Stomach (tissue), 9 donors: ENCODE measurements around the gene DENND5A. TPM values are rescaled to one million over a fixed set of nuclear protein-coding genes. Genes with fewer than 3 reads are reported as not detected.
A peak's percentile ranks its signal among the peaks of the same experiment; 100 is the strongest.

Source experiments
- DNase-seq, 2 donors: peaks; one replicate each; pipeline versions ENCODE4 v3.0.0 to v3.0.0-alpha.2; 2013 to 2019
- H3K27ac ChIP-seq, 5 donors: fragments of 200-600 bp in 4 of 5; sonication (generic) in 4 of 5; one replicate each; pipeline ENCODE4 v1.5.1; 2013 to 2019; ENCODE audit warnings: mild to moderate bottlenecking in 1 of 5, moderate library complexity in 1 of 5
- H3K27me3 ChIP-seq, 3 donors: fragments of 200-600 bp; sonication (generic); one replicate each; pipeline ENCODE4 v1.5.1; 2017 to 2019; ENCODE audit warnings: mixed run types in 1 of 3
- H3K36me3 ChIP-seq, 4 donors: fragments of 200-600 bp; sonication (generic); 1 replicate in 3 of 4; 2 replicates in 1 of 4; pipeline ENCODE4 v1.5.1; 2016 to 2019
- H3K4me1 ChIP-seq, 4 donors: fragments of 200-600 bp; sonication (generic); one replicate each; pipeline ENCODE4 v1.5.1; 2016 to 2019
- H3K4me3 ChIP-seq, 4 donors: fragments of 200-600 bp; sonication (generic) in 3 of 4; one replicate each; pipeline ENCODE4 v1.5.1; 2016 to 2019; ENCODE audit warnings: mild to moderate bottlenecking in 1 of 4
- H3K9me3 ChIP-seq, 4 donors: fragments of 200-600 bp; sonication (generic); one replicate each; pipeline ENCODE4 v1.5.1; 2016 to 2019
- EP300 ChIP-seq: sonication (generic); formaldehyde crosslinking; IDR thresholded peaks from one replicate; pipeline ENCODE4 v1.6.1; 2017; ENCODE audit warnings: antibody characterized with exemption
- POLR2A ChIP-seq, 4 donors: fragments of 450-650 bp; IDR thresholded peaks; one replicate each; pipeline ENCODE4 v1.6.1; 2016; ENCODE audit warnings: antibody characterized with exemption in 4 of 4, control low read depth in 2 of 4, mild to moderate bottlenecking in 1 of 4, moderate library complexity in 1 of 4
- POLR2AphosphoS5 ChIP-seq, 3 donors: sonication (generic); formaldehyde crosslinking; IDR thresholded peaks; one replicate each; pipeline ENCODE4 v1.6.1; 2016; ENCODE audit warnings: antibody characterized with exemption in 3 of 3
- WGBS, 5 donors: extraction: QIAGEN DNeasy Blood & Tissue Kit in 3 of 5; methylation state at CpG; one replicate each; pipeline versions ENCODE4 v1.1.5 to v1.1.7; 2013 to 2018; 5-methylcytosine and 5-hydroxymethylcytosine counted together
- intact Hi-C: fragments of 100-400 bp; cut with DNase I; formaldehyde crosslinking; loops from one replicate; pipeline ENCODE4 v1.15.1; 2023; ENCODE audit warnings: low total_unique reads
- polyA plus RNA-seq, 3 donors: library from polyadenylated mRNA; stranded (reverse); fragments of 200-250 nt; gene quantifications; one replicate each; pipeline ENCODE4 v1.2.3, GENCODE V29; 2013
- total RNA-seq, 5 donors: library from RNA; depleted of rRNA; stranded (reverse); fragments of >200 nt; gene quantifications; one replicate each; pipeline versions ENCODE4 v1.1.0 to v1.2.3, GENCODE V29; 2014 to 2016
- TF ChIP-seq, protein P1 (sequence below), 7 experiments: fragments of 450-650 bp in 4 of 7; fragments of 200-600 bp in 3 of 7; sonication (generic) in 3 of 7; IDR thresholded peaks; one replicate each; pipeline ENCODE4 v1.5.1; 2016 to 2019; ENCODE audit warnings: antibody characterized with exemption in 7 of 7, control low read depth in 2 of 7, mild to moderate bottlenecking in 1 of 7
- donor health status: healthy with polysubstance abuse.
- donor health status: Bipolar disorder and iron deficiency.
- donor health status: healthy.

DENND5A gene
- total and polyA plus RNA-seq, 8 donors, result 14.8 to 152 (median 42.3) TPM

DNA sequence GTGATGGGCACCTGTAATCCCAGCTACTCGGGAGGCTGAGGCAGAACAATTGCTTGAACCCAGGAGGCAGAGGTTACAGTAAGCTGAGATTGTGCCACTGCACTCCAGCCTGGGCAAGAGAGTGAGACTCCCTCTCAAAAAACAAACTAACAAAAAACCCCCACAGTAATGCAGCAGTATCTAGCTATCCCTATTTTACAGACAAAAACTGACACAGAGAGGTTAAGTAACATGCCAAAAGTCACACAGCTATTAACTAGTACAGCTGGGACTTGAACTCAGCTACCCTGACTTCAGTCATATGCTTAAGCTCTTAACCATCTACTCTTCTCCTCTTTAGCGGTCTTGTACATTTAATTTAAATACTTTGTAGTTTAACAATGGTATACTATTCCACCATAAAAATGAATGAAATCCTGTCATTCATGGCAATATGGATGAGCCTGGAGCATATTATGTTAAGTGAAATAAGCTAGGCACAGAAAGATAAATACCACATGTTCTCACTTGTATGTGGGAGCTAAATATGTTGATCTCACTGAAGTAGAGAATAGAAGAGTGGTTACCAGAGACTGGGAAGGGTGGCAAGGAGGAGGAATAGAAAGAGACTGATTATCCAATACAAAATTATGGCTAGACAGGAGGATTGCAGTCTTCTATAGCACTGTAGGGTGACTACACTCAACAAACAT, 82.8 kb downstream of the DENND5A start:
- peaks cover 0 to 12% (median 0%) of the 10 kb centered on the region in 4 donors for H3K4me1 ChIP-seq
- WGBS, 5 donors, result 91 to 100% (median 93%) methylated on average over 2 of the region's 2 CpGs
- no peaks in the 10 kb centered on the region for H3K27me3 ChIP-seq
- no peak for TF ChIP-seq POLR2AphosphoS5 (IDR thresholded peaks at IDR 0.05)
- TF ChIP-seq POLR2A (IDR thresholded peaks at IDR 0.05), result no peak
- H3K27ac ChIP-seq, result no peak overlapping the region
- H3K9me3 ChIP-seq, result no peaks in the 10 kb centered on the region
- H3K36me3 ChIP-seq, result peaks cover 12 to 49% (median 31%) of the 10 kb centered on the region in 4 donors
- no peak for DNase-seq
- intact Hi-C loops, result no loop called here
- H3K4me3 ChIP-seq, result no peak overlapping the region

- no peak overlapping the region for H3K27ac ChIP-seq
- H3K4me3 ChIP-seq, result no peak overlapping the region
- intact Hi-C loops, result no loop called here
- no peak for TF ChIP-seq POLR2A (IDR thresholded peaks at IDR 0.05)
- no peak for TF ChIP-seq EP300
- no peak for TF ChIP-seq POLR2AphosphoS5 (IDR thresholded peaks at IDR 0.05)
- TF ChIP-seq, protein P1, sequence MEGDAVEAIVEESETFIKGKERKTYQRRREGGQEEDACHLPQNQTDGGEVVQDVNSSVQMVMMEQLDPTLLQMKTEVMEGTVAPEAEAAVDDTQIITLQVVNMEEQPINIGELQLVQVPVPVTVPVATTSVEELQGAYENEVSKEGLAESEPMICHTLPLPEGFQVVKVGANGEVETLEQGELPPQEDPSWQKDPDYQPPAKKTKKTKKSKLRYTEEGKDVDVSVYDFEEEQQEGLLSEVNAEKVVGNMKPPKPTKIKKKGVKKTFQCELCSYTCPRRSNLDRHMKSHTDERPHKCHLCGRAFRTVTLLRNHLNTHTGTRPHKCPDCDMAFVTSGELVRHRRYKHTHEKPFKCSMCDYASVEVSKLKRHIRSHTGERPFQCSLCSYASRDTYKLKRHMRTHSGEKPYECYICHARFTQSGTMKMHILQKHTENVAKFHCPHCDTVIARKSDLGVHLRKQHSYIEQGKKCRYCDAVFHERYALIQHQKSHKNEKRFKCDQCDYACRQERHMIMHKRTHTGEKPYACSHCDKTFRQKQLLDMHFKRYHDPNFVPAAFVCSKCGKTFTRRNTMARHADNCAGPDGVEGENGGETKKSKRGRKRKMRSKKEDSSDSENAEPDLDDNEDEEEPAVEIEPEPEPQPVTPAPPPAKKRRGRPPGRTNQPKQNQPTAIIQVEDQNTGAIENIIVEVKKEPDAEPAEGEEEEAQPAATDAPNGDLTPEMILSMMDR (IDR thresholded peaks at IDR 0.05), result no peak
- H3K36me3 ChIP-seq, result peaks cover 12 to 58% (median 46%) of the 10 kb centered on the region in 4 donors
- DNase-seq, result peak in 1 of 2 donors; percentile 18
- no peaks in the 10 kb centered on the region for H3K27me3 ChIP-seq
- H3K9me3 ChIP-seq, result no peaks in the 10 kb centered on the region
- peaks cover 0 to 12% (median 0%) of the 10 kb centered on the region in 4 donors for H3K4me1 ChIP-seq
- 72 to 88% (median 82%) methylated on average over 4 of the region's 4 CpGs for WGBS, 5 donors
These were observed 84.4 kb downstream of the DENND5A start for GRCh38 chr11:9180784-9181183.

GRCh38 chr11:9179141-9179540, 86.0 kb downstream of the DENND5A start:
- no peak overlapping the region for H3K4me3 ChIP-seq
- H3K9me3 ChIP-seq, result no peaks in the 10 kb centered on the region
- TF ChIP-seq, protein P1 (IDR thresholded peaks at IDR 0.05), result no peak
- TF ChIP-seq POLR2A (IDR thresholded peaks at IDR 0.05), result no peak
- TF ChIP-seq EP300, result no peak
- no peak for TF ChIP-seq POLR2AphosphoS5 (IDR thresholded peaks at IDR 0.05)
- 100% methylated on average over 1 of the region's 1 CpG; no CpG with 5 or more reads in 1 of the 5 donors for WGBS, 5 donors
- H3K36me3 ChIP-seq, result peaks cover 12 to 59% (median 49%) of the 10 kb centered on the region in 4 donors
- no peak for DNase-seq
- H3K27me3 ChIP-seq, result no peaks in the 10 kb centered on the region
- H3K27ac ChIP-seq, result no peak overlapping the region
- H3K4me1 ChIP-seq, result peaks cover 0 to 12% (median 0%) of the 10 kb centered on the region in 4 donors
- intact Hi-C loops, result no loop called here

GRCh38 chr11:9178716-9179115, 86.4 kb downstream of the DENND5A start:
- 68 to 83% (median 76%) methylated on average over 4 of the region's 4 CpGs for WGBS, 5 donors
- peaks cover 12 to 59% (median 49%) of the 10 kb centered on the region in 4 donors for H3K36me3 ChIP-seq
- DNase-seq, result no peak
- TF ChIP-seq POLR2A (IDR thresholded peaks at IDR 0.05) (no peak), EP300 (no peak), POLR2AphosphoS5 (IDR thresholded peaks at IDR 0.05) (no peak)
- TF ChIP-seq, protein P1 (IDR thresholded peaks at IDR 0.05), result no peak
- no peak overlapping the region for H3K27ac ChIP-seq
- H3K4me1 ChIP-seq, result peaks cover 0 to 12% (median 0%) of the 10 kb centered on the region in 4 donors
- no peaks in the 10 kb centered on the region for H3K9me3 ChIP-seq
- H3K4me3 ChIP-seq, result no peak overlapping the region
- H3K27me3 ChIP-seq, result no peaks in the 10 kb centered on the region
- intact Hi-C loops, result no loop called here
